SK-N-SH treated with all-trans-retinoic acid at 6 μM for 48 hours (cell line): ENCODE measurements around the gene ST6GALNAC1.

ENCODE experiments used
- ATAC-seq: fragments of 200-7000 bp; cut with Tn5 transposase; 3 replicates; pipeline ENCODE4 v1.9.1; 2020; ENCODE audit warnings: mild to moderate bottlenecking, moderate library complexity
- ARNTL ChIP-seq: fragments of 450-650 bp; formaldehyde crosslinking; IDR thresholded peaks from 2 replicates; pipeline ENCODE4 v1.5.0; 2020; ENCODE audit warnings: low read depth, mild to moderate bottlenecking, moderate library complexity, borderline replicate concordance
- BACH2 ChIP-seq: fragments of 250-450 bp; sonication (Bioruptor Pico); IDR thresholded peaks from 2 replicates; pipeline ENCODE4 v1.9.0; 2021; ENCODE audit warnings: mild to moderate bottlenecking, borderline replicate concordance
- CREB5 ChIP-seq: fragments of 250-450 bp; sonication (Bioruptor Pico); IDR thresholded peaks from 2 replicates; pipeline ENCODE4 v1.5.1; 2020; ENCODE audit warnings: low read depth, mild to moderate bottlenecking, moderate library complexity
- CSDC2 ChIP-seq: fragments of 250-450 bp; sonication (Bioruptor Pico); IDR thresholded peaks from 2 replicates; pipeline ENCODE4 v1.5.0; 2020; ENCODE audit warnings: mild to moderate bottlenecking, moderate library complexity
- ESRRG ChIP-seq: fragments of 250-450 bp; sonication (Bioruptor Pico); IDR thresholded peaks from 2 replicates; pipeline ENCODE4 v1.6.1; 2021; ENCODE audit warnings: mild to moderate bottlenecking
- GLIS3 ChIP-seq: fragments of 250-450 bp; sonication (Bioruptor Pico); IDR thresholded peaks from 2 replicates; pipeline ENCODE4 v1.5.0; 2020; ENCODE audit warnings: mild to moderate bottlenecking, moderate library complexity
- ISL1 ChIP-seq: fragments of 250-450 bp; sonication (Bioruptor Pico); IDR thresholded peaks from 2 replicates; pipeline ENCODE4 v2.1.2; 2022; ENCODE audit warnings: mild to moderate bottlenecking, moderate library complexity
- OSR1 ChIP-seq: fragments of 250-450 bp; sonication (Bioruptor Pico); IDR thresholded peaks from 2 replicates; pipeline ENCODE4 v1.8.0; 2022; ENCODE audit warnings: moderate library complexity, mild to moderate bottlenecking, inconsistent platforms
- PATZ1 ChIP-seq: fragments of 250-450 bp; sonication (Bioruptor Pico); IDR thresholded peaks from 2 replicates; pipeline ENCODE4 v1.8.0; 2020; ENCODE audit warnings: mild to moderate bottlenecking, moderate library complexity, borderline replicate concordance
- PPARA ChIP-seq: fragments of 250-450 bp; sonication (Bioruptor Pico); IDR thresholded peaks from 2 replicates; pipeline ENCODE4 v1.5.0; 2020; ENCODE audit warnings: mild to moderate bottlenecking, borderline replicate concordance
- RARB ChIP-seq: fragments of 250-450 bp; sonication (Bioruptor Pico); IDR thresholded peaks from 2 replicates; pipeline ENCODE4 v1.8.0; 2021; ENCODE audit warnings: mild to moderate bottlenecking, moderate library complexity
- SNAI2 ChIP-seq: fragments of 250-450 bp; sonication (Bioruptor Pico); IDR thresholded peaks from 2 replicates; pipeline ENCODE4 v1.5.0; 2020; ENCODE audit warnings: mild to moderate bottlenecking, moderate library complexity
- ZFP30 ChIP-seq: fragments of 450-650 bp; formaldehyde crosslinking; IDR thresholded peaks from 2 replicates; pipeline ENCODE4 v1.5.0; 2022; ENCODE audit warnings: mild to moderate bottlenecking, moderate library complexity
- ZNF70 ChIP-seq: fragments of 450-650 bp; formaldehyde crosslinking; IDR thresholded peaks from 2 replicates; pipeline ENCODE4 v1.5.0; 2020; ENCODE audit warnings: mild to moderate bottlenecking, moderate library complexity
- TF ChIP-seq, protein P1 (sequence below): fragments of 250-450 bp; sonication (Bioruptor Pico); IDR thresholded peaks from 2 replicates; pipeline ENCODE4 v1.5.1; 2021; ENCODE audit warnings: mild to moderate bottlenecking, moderate library complexity
- TF ChIP-seq, protein P2 (sequence below): fragments of 250-450 bp; sonication (Bioruptor Pico); IDR thresholded peaks from 2 replicates; pipeline ENCODE4 v1.5.0; 2020; ENCODE audit warnings: mild to moderate bottlenecking, moderate library complexity

Gene ST6GALNAC1

GRCh38 chr17:76690596-76691280 lies 47.2 kb upstream of the ST6GALNAC1 start (continued):
- TF ChIP-seq, protein P1, sequence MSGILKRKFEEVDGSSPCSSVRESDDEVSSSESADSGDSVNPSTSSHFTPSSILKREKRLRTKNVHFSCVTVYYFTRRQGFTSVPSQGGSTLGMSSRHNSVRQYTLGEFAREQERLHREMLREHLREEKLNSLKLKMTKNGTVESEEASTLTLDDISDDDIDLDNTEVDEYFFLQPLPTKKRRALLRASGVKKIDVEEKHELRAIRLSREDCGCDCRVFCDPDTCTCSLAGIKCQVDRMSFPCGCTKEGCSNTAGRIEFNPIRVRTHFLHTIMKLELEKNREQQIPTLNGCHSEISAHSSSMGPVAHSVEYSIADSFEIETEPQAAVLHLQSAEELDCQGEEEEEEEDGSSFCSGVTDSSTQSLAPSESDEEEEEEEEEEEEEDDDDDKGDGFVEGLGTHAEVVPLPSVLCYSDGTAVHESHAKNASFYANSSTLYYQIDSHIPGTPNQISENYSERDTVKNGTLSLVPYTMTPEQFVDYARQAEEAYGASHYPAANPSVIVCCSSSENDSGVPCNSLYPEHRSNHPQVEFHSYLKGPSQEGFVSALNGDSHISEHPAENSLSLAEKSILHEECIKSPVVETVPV (CRISPR knock-in tag): no peak
- TF ChIP-seq CSDC2 (CRISPR knock-in tag) (no peak), RARB (no peak), PATZ1 (CRISPR knock-in tag) (no peak), CREB5 (no peak)

- no peak for ATAC-seq
- TF ChIP-seq ZNF70 (CRISPR knock-in tag): no peak
Observed at GRCh38 chr17:76689859-76690258, 46.3 kb upstream of the ST6GALNAC1 start.

- no peak for ATAC-seq
- TF ChIP-seq RARB: no peak
- no peak for TF ChIP-seq ZNF70 (CRISPR knock-in tag)
- no peak for TF ChIP-seq ISL1 (CRISPR knock-in tag)
- no peak for TF ChIP-seq BACH2 (CRISPR knock-in tag)
- TF ChIP-seq, protein P1 (CRISPR knock-in tag): no peak
- no peak for TF ChIP-seq ZFP30
- TF ChIP-seq, all 23 proteins: peak for 0
Observed at GRCh38 chr17:76688165-76688622, 44.6 kb upstream of the ST6GALNAC1 start.

DNA sequence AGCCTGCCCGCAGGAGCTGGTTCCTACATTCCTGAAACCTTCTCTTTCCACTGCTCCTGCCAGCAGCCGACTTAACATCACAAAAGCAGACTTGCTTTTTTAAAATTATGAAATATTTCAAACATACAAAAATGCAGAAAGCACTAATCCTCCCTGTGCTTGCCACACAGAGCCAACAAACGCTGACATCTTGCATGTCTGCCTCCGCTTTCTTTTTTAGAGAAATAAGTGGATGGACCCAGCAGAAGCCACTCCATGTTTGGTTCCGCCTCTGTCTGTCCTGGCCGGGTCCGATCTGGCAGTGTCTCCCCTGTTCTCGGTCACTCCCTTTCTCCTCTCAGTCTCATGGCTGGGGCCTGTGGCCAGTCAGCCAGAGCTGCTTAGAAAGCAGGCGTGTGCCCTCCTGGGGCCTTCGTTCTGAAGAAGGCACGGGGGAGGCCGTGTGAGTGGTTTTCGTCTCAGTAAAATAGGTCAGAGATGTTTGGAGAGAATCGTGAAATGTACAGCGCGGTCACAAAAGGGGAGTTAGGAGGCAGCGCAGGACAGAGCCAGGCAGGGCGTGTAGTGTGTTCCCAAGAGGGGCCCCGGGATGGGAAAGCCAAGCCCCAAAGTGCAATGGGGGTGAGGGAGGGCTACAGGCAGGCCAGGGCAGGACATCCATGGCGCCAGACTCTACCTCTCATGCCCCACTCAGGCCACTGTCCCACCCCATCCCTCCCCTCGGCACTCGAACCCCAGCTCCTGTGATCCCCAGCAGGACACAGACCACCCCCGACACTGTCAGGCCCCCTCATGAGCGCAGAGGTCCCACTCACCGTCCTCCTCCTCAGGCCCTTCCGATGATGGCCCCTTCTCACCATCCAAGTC lies 44.0 kb upstream of the ST6GALNAC1 start:
- no peak for ATAC-seq
- TF ChIP-seq GLIS3 (CRISPR knock-in tag) (no peak), ARNTL (no peak), ISL1 (CRISPR knock-in tag) (no peak), PPARA (no peak)

DNA sequence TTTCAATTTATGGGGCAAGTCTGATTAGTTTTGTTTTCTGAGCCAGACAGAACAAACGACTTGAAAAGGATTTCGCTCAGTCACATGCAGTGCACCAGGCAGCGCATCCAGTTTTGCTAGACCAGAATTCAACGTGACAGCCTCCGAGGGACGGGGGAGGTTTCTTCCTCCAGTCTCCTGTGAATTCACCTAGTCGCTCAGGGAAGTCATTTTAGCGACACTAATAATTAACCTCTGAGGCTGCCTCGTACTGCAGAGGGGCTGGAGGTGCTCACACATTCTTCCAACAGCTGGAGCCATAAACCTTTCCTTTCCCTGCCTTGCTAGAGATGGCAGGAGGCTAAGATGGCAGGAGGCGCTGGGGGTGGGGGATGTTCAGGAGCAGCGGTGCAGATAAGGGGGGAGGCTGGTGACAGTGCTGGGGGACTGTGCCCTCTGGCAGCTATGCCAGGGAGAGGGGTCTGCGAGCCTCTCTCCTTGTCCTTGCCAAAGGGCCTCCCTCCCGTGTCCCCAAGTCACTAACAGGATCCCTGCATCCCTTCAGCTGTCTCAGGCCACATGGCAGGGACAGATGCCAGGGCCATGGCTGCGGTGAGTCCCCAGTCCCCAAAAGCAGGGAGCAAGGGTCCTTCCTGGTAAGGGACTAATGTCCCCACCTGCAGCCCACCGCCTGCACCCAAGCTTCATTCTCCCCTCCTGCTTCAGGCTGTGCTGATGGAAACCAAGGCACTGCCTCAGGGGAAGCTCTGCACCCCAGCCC lies 43.2 kb upstream of the ST6GALNAC1 start:
- ATAC-seq: no peak

More for the DNA sequence above, 43.2 kb upstream of the ST6GALNAC1 start:
- TF ChIP-seq ZNF70 (CRISPR knock-in tag) (no peak), RARB (no peak), OSR1 (CRISPR knock-in tag) (no peak), ARNTL (no peak), ESRRG (CRISPR knock-in tag) (no peak), GLIS3 (CRISPR knock-in tag) (no peak), PATZ1 (CRISPR knock-in tag) (no peak), PPARA (no peak), BACH2 (CRISPR knock-in tag) (no peak), CREB5 (no peak), SNAI2 (CRISPR knock-in tag) (no peak)
- TF ChIP-seq, protein P2, sequence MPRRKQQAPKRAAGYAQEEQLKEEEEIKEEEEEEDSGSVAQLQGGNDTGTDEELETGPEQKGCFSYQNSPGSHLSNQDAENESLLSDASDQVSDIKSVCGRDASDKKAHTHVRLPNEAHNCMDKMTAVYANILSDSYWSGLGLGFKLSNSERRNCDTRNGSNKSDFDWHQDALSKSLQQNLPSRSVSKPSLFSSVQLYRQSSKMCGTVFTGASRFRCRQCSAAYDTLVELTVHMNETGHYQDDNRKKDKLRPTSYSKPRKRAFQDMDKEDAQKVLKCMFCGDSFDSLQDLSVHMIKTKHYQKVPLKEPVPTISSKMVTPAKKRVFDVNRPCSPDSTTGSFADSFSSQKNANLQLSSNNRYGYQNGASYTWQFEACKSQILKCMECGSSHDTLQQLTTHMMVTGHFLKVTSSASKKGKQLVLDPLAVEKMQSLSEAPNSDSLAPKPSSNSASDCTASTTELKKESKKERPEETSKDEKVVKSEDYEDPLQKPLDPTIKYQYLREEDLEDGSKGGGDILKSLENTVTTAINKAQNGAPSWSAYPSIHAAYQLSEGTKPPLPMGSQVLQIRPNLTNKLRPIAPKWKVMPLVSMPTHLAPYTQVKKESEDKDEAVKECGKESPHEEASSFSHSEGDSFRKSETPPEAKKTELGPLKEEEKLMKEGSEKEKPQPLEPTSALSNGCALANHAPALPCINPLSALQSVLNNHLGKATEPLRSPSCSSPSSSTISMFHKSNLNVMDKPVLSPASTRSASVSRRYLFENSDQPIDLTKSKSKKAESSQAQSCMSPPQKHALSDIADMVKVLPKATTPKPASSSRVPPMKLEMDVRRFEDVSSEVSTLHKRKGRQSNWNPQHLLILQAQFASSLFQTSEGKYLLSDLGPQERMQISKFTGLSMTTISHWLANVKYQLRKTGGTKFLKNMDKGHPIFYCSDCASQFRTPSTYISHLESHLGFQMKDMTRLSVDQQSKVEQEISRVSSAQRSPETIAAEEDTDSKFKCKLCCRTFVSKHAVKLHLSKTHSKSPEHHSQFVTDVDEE (CRISPR knock-in tag): no peak
